BLaER1 (cell line): ENCODE data around the gene RASL10B.

Experiments
- H3K27ac ChIP-seq: shearing (Covaris generic); formaldehyde crosslinking; 2 replicates; pipeline ENCODE4 v1.8.1; 2022
- H3K27me3 ChIP-seq: shearing (Covaris generic); formaldehyde crosslinking; 2 replicates; pipeline ENCODE4 v1.8.1; 2022
- H3K36me3 ChIP-seq: shearing (Covaris generic); formaldehyde crosslinking; 2 replicates; pipeline ENCODE4 v1.8.1; 2022
- H3K4me1 ChIP-seq: shearing (Covaris generic); formaldehyde crosslinking; 2 replicates; pipeline ENCODE4 v1.8.1; 2022
- H3K4me2 ChIP-seq: shearing (Covaris generic); formaldehyde crosslinking; 2 replicates; pipeline ENCODE4 v1.8.1; 2022
- H3K4me3 ChIP-seq: shearing (Covaris generic); formaldehyde crosslinking; 2 replicates; pipeline ENCODE4 v1.8.1; 2022
- H3K9ac ChIP-seq: shearing (Covaris generic); formaldehyde crosslinking; 2 replicates; pipeline ENCODE4 v1.8.1; 2022
- H3K9me3 ChIP-seq: shearing (Covaris generic); formaldehyde crosslinking; 2 replicates; pipeline ENCODE4 v1.8.1; 2022
- H4K20me1 ChIP-seq: shearing (Covaris generic); formaldehyde crosslinking; 2 replicates; pipeline ENCODE4 v1.8.1; 2022
- Cebpa-rat ChIP-seq: shearing (Covaris generic); IDR thresholded peaks from 2 replicates; pipeline ENCODE4 v1.8.1; 2022

Gene RASL10B

GRCh38 chr17:35788477-35789368 is 57.3 kb downstream of the RASL10B start:
- H3K27me3 ChIP-seq, result peaks cover 8% of the 10 kb centered on the region
- H3K4me2 ChIP-seq, result no peak overlapping the region

GRCh38 chr17:35790841-35791240 is 59.4 kb downstream of the RASL10B start:
- Histone ChIP-seq H3K27me3 (peaks cover 29% of the 10 kb centered on the region), H3K9me3 (no peaks in the 10 kb centered on the region)

More at GRCh38 chr17:35788477-35789368, 57.3 kb downstream of the RASL10B start:
- Histone ChIP-seq H3K9me3 (no peaks in the 10 kb centered on the region), H3K9ac (no peak overlapping the region), H3K27ac (no peak overlapping the region), H3K4me3 (no peak overlapping the region), H3K4me1 (no peaks in the 10 kb centered on the region), H4K20me1 (no peaks in the 10 kb centered on the region), H3K36me3 (no peaks in the 10 kb centered on the region)
- no peak for TF ChIP-seq Cebpa-rat

GRCh38 chr17:35791681-35792350 is 60.4 kb downstream of the RASL10B start:
- TF ChIP-seq Cebpa-rat, result no peak
- peaks cover 39% of the 10 kb centered on the region for H3K27me3 ChIP-seq
- no peak overlapping the region for H3K27ac ChIP-seq
- no peak overlapping the region for H3K4me3 ChIP-seq
- H3K4me1 ChIP-seq, result peaks cover 13% of the 10 kb centered on the region
- 0 out of 2 replicates have a peak, but pooled peaks cover 10% of the 10 kb centered on the region for H4K20me1 ChIP-seq
- no peaks in the 10 kb centered on the region for H3K9me3 ChIP-seq
- H3K36me3 ChIP-seq, result no peaks in the 10 kb centered on the region
- H3K9ac ChIP-seq, result no peak overlapping the region
- no peak overlapping the region for H3K4me2 ChIP-seq

More at GRCh38 chr17:35790841-35791240, 59.4 kb downstream of the RASL10B start:
- H3K4me3 ChIP-seq, result no peak overlapping the region
- H3K4me2 ChIP-seq, result no peak overlapping the region
- no peak for TF ChIP-seq Cebpa-rat
- 0 out of 2 replicates have a peak, but pooled peaks cover 10% of the 10 kb centered on the region for H4K20me1 ChIP-seq
- H3K4me1 ChIP-seq, result peaks cover 11% of the 10 kb centered on the region
- H3K9ac ChIP-seq, result no peak overlapping the region
- no peak overlapping the region for H3K27ac ChIP-seq
- H3K36me3 ChIP-seq, result no peaks in the 10 kb centered on the region
